ENCODE data around the gene KIF6.
"Not testable (repeated sequence)": the region's sequence is repeated elsewhere in the genome, so short reads cannot be mapped to it uniquely, and the experiment has no call there.

Gene KIF6

GRCh38 chr6:39553029-39553428, 172.2 kb downstream of the KIF6 start:
- no peak for DNase-seq (ENCODE audit: low read depth)

DNA sequence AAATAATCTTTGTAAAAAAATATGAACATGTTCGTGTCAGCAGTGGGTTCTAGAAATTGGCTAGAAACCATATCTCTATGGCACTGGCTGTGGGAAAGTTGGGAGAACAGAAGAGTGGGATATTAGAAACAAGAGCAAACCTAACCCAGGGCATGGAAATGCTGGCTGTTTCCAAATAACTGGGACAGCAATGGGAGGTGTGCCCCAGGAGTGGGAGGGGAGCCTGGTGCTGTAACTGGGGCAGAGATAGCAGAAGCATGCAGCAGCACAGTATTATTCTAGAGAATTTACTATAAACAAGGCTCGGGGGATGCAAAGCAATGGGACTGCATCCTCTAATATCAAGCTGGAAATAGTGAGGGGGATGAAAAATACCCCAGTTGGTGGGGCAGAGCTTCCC, 175.0 kb downstream of the KIF6 start:
- DNase-seq (ENCODE audit: low read depth): no peak

DNA sequence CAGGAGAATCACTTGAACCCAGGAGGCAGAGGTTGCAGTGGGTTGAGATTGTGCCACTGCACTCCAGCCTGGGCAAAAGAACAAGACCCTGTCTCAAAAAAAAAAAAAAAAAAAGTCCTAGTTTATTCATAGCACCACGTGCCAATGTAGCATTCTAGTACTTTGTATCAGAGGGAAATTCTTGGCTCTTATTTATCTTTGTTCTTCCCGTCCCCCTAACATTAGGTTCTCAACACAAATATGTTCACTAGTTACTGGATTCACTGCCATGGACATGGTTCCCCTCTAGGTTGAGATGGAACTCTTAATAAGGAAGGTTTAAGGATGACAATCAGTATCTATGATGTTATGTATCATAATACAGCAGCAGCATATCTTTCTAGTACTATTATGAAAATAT, 178.5 kb downstream of the KIF6 start:
- no peak for DNase-seq (ENCODE audit: low read depth)

- DNase-seq (ENCODE audit: low read depth): no peak
Measured at GRCh38 chr6:39543950-39544349, 181.3 kb downstream of the KIF6 start.

- no peak for DNase-seq (ENCODE audit: low read depth)
Measured at GRCh38 chr6:39543095-39543494, 182.1 kb downstream of the KIF6 start.

GRCh38 chr6:39540454-39540853, 184.8 kb downstream of the KIF6 start:
- no peak for DNase-seq (ENCODE audit: low read depth)

GRCh38 chr6:39530201-39530759, 194.9 kb downstream of the KIF6 start:
- no peak for DNase-seq (ENCODE audit: low read depth)

- no peak for DNase-seq (ENCODE audit: low read depth)
Measured at GRCh38 chr6:39527792-39528564, 197.2 kb downstream of the KIF6 start.

DNA sequence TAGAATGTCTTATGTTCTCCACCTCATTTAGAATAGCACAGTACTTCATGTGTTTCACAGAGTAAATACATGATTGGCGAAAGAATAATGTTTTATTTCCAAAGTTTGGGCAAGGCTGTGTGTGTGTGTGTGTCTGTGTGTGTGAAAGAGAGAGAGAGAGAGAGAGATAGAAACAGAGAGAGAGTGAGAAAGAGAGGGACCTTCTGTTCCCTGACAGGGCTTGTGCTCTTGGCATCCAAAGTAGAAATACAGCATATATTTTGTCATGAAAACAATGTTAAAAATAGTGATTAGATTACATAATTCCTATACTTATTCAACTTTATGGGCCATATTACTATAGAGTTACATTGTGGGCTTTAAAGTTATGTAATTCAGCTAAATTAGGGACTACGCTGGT, 201.2 kb downstream of the KIF6 start:
- no peak for DNase-seq (ENCODE audit: low read depth)

DNA sequence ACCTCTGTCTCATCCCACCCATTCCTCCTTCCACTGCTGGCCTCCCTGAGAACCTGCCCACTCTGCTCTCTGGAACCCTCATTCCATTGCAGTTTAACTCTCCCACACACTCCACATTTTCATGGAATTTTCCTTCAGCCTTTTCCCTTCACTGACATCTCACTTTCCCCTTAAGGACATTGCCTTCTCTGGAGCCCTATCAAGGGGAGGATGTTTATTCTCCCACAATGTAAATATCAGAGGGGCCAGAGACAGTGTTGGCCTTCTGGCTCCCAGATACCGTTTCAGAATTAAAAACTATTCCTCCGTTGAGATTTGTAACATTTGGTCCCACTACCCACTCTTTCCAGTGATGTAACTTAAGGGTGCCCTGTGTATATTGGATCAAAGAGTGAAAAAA, 203.2 kb downstream of the KIF6 start:
- DNase-seq (ENCODE audit: low read depth): no peak

DNA sequence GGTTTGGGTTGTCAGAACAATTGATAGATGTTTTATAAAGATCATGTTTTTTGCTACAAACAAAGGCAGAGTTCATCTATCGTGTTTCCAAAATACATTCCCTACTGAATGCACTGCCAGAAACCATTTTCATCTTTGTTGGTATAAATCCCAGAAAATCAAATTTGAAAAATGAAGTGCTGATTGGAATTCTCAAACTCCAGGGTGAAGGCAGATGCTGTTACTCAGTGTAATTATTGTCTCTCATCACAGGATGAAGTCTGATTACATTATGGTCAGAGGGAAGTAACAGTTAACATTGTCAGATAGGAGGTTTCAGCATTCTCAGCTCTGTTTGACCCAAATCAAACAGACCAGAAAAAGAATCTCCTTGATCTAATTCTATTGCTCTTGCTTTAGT, 204.3 kb downstream of the KIF6 start:
- no peak for DNase-seq (ENCODE audit: low read depth)

- DNase-seq (ENCODE audit: low read depth): no peak
Measured at GRCh38 chr6:39520411-39520810, 204.8 kb downstream of the KIF6 start.

DNA sequence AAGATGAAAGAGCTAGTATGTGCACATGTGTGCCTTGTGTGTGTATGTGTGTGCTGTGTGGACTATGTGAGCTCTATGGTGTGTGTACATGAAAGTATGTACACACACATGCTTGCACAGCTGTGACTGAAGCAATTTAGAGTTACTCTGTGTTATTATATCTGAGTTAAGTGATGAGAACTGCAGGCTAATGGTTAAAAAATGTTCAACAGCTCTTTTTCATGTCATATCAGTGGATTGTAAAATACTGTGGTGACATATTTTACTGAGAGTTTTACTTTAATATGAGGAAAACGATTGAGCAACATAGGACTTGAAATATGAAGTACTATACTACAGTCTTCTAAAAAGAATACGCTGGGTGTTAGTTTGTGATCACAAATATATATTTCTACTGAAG, 207.0 kb downstream of the KIF6 start:
- DNase-seq (ENCODE audit: low read depth): no peak

DNA sequence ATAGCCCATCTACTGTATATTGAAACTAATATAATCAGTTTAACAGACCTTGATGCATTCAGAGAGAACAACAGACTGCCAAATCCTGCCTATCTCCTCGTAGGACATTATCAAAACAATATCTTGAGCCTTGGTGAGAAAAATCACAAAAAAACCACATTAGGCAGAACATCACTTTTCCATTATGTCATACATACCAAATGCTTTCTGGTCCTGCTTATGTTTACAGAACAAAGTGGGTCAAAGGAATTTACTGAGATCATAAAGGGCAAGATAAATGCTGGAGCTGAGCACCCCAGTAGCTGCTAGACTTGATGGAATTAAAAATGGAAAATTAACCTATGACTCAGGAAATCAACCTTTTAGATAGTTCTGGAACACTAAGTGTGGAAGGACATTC, 207.5 kb downstream of the KIF6 start:
- DNase-seq (ENCODE audit: low read depth): no peak

- DNase-seq (ENCODE audit: low read depth): no peak
Measured at GRCh38 chr6:39516471-39516870, 208.7 kb downstream of the KIF6 start.

GRCh38 chr6:39515471-39515870, 209.7 kb downstream of the KIF6 start:
- DNase-seq (ENCODE audit: low read depth): no peak

DNA sequence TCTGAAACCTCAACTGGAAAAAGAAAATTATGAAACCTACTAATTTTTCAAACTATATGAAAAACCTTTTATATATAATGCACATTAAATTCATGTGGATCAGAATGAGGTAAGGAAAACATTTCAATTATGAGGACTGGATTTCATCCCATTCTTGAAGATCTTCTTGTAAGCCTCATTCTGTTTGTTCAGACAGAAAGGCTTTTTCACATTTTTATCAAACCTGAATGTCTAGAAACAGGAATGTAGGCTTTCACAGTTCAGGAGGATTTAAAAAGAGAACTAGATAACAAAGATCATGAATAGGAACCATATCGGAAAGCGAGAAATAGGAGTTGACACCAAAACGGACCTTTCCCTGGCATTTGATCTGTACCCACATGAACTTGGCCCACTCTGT, 210.2 kb downstream of the KIF6 start:
- DNase-seq (ENCODE audit: low read depth): no peak

- not testable (repeated sequence) for DNase-seq (ENCODE audit: low read depth)
Measured at GRCh38 chr6:39509831-39510230, 215.4 kb downstream of the KIF6 start.

DNA sequence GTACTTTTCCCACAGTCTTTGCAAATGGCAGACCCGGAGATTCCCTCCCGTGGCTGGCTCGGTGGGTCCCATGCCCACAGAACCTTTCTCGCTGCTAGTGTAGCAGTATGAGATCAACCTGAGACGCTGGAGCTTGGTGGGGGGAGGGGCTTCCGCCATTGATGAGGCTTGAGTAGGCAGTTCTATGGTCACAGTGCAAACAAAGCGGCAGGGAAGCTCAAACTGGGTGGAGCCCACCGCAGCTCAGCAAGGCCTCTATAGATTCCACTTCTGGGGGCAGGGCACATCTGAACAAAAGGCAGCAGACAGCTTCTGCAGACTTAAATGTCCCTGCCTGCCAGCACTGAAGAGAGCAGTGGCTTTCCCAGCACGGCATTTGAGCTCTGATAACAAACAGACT, 216.7 kb downstream of the KIF6 start:
- DNase-seq (ENCODE audit: low read depth): no peak

DNA sequence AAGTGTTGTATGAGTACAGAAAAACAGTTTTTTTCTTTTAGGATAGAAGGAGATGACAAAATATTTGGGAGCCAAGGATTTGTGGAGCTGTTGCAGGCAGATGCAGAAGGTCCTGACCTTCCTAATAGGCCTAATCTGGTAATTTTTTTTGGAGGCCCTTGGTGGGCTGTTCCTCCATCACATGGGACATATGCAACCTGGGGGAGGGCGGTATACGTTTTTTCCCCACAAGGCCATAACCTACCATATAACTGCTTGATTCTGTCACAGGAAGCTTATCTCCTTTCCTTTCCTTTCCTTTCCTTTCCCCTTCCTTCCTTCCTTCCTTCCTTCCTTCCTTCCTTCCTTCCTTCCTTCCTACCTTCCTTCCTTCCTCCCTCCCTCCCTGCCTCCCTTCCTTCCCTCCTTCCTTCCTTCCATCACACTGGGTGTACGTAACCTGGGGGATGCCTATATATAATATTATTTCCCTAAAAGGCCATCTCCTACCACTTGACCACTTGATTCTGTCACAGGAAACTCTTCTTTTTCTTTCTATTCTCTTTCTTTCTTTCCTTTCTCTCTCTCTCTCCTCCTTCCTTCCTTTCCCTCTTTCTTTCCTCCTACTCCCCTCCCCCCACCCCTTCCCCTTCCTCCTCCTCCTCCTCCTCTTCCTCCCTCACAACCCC, 217.7 kb downstream of the KIF6 start:
- DNase-seq (ENCODE audit: low read depth): no peak

GRCh38 chr6:39502362-39502955, 222.7 kb downstream of the KIF6 start:
- DNase-seq (ENCODE audit: low read depth): not testable (repeated sequence)

DNA sequence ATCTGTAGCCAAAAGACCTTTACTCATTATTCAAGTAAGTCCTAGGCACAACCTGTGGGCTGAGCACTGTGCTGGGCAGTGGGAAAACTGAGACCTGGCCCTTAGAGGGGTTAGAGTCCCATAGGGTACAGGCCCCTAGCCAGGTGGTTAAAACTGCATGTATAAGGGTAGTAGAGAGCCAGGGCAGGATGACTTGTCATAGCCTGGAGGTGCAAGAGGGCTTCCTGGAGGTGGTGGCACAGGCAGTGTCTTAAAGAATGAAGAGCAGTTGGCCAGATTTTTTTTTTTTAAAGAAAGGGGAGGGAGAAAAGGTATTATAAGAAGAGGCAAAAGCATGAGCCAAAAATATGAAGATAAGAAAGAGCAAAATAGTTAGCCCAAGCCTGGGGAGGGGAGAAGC, 226.2 kb downstream of the KIF6 start:
- no peak for DNase-seq (ENCODE audit: low read depth)

DNA sequence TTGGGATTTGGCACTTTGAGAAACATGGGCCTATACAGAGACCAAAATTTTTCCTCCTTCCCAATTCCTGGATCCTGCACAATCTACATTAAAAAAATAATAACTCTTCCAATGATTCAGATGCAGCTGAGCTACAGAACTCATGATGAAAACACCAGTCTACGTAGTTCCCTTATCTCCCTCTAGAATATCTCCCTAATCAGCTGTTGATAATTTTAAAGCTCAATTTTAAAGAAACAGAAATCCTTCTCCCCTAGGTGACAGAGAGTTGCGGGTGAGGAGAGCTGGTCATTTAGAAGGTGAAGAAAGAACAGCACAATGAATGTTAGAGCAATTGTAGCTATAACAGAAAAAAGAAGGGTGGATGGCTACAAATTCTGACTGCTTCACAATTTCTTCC, 227.1 kb downstream of the KIF6 start:
- DNase-seq (ENCODE audit: low read depth): no peak
